Measurements from ENCODE around the gene ARHGEF28.

ARHGEF28 gene

GRCh38 chr5:73912821-73913271 is 286.9 kb downstream of the ARHGEF28 start:
- peak; percentile 54 for DNase-seq (ENCODE audit: low spot score)
- TF ChIP-seq CTCF (IDR thresholded peaks at IDR 0.05; ENCODE audit: extremely low read depth, missing control alignments) = no peak

DNA sequence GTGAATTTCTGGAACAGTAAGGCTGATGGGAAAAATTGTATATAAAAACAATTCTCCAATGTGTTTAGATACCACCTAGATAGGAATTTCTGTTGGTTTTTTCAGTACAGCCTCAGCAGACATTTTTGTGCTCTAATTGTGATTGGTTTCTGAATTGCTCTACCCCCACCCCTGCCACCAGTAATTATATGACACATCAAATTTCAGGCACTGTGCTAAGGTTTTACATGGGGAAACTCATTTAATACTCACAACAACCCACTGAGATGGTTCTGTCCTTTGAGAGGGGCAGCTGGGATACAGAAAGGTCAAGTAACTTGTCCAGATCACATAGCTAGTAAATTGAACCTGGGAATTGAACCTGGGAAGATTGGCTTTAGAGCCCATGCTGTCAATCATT is 288.0 kb downstream of the ARHGEF28 start:
- TF ChIP-seq CTCF (IDR thresholded peaks at IDR 0.05; ENCODE audit: extremely low read depth, missing control alignments) = no peak
- DNase-seq (ENCODE audit: low spot score) = no peak

- DNase-seq (ENCODE audit: low spot score) = no peak
- TF ChIP-seq CTCF (IDR thresholded peaks at IDR 0.05; ENCODE audit: extremely low read depth, missing control alignments) = no peak
These were observed 289.3 kb downstream of the ARHGEF28 start for GRCh38 chr5:73915345-73915744.

DNA sequence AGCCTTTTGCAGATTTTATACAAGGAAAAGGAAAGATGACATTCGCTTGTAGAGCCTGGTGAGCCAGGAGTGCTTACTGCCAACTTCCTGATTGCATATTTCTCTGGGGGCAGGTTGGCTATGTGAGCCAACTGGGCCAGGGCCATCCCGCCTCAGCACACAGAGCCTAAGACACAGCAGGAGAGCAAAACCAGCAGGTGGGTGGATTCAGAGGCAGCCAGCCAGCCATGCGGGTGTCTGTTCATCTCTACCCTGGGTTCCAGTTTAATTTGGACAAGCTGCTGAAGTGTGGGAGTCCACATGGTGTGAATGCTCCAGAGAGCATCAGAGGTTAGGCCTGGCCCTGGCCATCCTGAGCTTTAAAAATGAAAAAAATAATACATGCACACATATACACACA is 291.4 kb downstream of the ARHGEF28 start:
- TF ChIP-seq CTCF (IDR thresholded peaks at IDR 0.05; ENCODE audit: extremely low read depth, missing control alignments) = no peak
- no peak for DNase-seq (ENCODE audit: low spot score)

DNA sequence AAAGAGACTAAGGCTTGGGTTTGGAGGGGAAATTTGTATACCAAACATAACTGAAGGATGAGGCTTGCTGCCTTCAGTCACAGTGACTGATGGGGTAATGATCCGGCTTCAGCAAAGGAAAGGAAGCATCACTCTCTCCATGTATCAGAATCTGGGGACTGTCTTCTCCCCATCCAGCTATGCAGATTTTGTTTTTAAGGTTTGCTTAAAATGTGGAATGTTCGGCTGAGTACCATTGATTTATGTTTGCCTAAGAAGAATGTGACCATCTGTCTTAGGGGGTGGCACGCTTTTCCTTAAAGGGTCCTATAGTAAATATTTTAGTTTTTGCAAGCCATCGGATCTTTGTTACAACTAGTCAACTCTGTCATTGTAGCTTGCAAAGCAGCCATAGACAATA is 291.9 kb downstream of the ARHGEF28 start:
- TF ChIP-seq CTCF (IDR thresholded peaks at IDR 0.05; ENCODE audit: extremely low read depth, missing control alignments) = no peak
- DNase-seq (ENCODE audit: low spot score) = no peak

DNA sequence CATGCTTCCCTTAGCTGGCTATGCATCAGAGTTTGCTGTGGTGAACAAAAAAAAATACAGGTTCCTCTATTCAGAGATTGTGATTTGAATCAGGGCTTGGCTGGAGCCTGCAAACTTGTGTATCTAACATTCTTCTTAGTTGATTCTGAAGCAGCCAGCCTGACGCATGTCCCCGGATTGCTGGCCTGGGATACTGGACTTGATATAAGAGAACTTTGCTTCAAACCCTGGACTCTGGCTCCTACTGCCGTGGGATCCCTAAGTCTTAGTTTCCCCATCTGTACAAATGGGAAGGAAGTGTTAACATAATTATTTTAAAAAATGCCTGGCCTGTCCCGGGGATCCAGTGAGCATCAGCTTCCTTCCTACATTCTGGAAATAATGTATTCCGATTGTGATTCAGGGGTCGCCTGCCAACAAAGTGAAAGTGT is 292.8 kb downstream of the ARHGEF28 start:
- no peak for DNase-seq (ENCODE audit: low spot score)

DNA sequence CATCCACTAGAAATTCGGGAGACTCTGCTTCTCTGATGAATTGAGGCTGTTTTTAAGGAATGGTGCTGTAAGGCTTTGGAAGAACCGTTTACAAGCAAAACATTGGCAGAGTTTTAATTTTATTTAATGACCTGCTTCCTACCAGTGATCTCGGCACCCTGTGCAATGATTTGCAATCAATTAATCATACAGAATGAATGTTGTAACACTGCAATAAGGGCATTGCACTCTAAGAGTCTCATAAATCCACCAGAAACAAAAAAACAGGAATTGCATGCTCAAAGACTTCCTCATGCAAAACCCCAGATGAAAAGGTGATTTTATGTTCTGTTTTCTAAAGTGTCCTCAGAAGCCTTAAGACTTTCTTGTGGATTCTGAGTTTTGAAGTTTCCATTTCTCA is 295.7 kb downstream of the ARHGEF28 start:
- no peak for TF ChIP-seq CTCF (IDR thresholded peaks at IDR 0.05; ENCODE audit: extremely low read depth, missing control alignments)
- DNase-seq (ENCODE audit: low spot score) = no peak

More for the DNA sequence above, 292.8 kb downstream of the ARHGEF28 start:
- no peak for TF ChIP-seq CTCF (IDR thresholded peaks at IDR 0.05; ENCODE audit: extremely low read depth, missing control alignments)
